NCI-H2196 (cell line): Measurements from ENCODE around the gene GCNT3.

Experiments used
- DNase-seq: peaks from one replicate; lab custom pipeline; 2025; ENCODE audit not compliant: unreplicated experiment; lab: John Stamatoyannopoulos, UW

GCNT3 gene, protein sequence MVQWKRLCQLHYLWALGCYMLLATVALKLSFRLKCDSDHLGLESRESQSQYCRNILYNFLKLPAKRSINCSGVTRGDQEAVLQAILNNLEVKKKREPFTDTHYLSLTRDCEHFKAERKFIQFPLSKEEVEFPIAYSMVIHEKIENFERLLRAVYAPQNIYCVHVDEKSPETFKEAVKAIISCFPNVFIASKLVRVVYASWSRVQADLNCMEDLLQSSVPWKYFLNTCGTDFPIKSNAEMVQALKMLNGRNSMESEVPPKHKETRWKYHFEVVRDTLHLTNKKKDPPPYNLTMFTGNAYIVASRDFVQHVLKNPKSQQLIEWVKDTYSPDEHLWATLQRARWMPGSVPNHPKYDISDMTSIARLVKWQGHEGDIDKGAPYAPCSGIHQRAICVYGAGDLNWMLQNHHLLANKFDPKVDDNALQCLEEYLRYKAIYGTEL

DNA sequence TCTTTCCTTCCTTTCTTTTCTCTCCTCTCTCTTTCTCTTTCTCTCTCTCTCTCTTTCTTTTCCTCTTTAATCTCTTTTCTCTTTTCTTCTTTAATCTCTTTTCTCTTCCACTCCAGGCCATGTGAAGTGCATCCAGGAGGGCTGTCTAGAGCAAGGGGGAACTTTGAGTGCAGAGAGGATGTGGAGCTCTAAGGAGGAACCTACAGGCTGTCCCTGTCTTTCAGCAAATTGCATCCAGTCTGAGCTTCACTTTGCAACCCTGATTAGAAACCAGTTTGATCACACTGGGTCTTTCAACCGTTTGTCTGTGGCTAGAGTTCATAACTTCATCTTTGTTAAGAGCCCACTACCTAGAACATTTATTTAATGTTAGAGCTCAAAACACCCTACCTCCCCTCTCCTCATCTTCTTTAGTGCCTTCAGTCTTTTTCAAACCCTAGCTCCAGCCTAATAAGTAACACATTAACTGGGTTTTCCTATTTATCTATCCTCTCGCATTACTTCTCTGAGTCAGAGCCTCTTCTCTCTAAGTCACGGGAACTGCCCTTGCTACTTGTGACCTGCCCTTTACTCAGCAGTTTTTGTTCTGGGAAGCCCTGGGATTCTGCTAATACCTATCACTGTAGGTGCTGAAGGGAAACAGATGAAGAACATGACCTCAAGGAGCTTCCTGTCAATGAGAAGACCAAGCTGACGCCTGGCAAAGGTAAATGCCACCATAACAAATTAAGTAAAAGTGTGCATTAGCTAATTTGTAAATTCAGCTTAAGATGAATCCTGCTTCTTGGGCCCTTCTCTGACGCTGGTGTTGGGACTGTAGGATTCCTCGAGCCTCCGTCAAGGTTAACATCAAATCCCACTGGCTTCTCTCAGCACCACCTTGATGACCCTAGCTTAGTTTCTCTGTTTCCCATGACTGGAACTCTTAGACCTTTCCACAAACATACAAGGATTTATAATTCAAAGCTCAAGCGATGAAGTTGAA, at the start of gene GCNT3:
TSS of gene GCNT3 (plus strand) at position 508 of the 985 bp plus-strand sequence. CDS start 6,456 bp downstream, outside the sequence.
- DNase-seq = no peak

DNA sequence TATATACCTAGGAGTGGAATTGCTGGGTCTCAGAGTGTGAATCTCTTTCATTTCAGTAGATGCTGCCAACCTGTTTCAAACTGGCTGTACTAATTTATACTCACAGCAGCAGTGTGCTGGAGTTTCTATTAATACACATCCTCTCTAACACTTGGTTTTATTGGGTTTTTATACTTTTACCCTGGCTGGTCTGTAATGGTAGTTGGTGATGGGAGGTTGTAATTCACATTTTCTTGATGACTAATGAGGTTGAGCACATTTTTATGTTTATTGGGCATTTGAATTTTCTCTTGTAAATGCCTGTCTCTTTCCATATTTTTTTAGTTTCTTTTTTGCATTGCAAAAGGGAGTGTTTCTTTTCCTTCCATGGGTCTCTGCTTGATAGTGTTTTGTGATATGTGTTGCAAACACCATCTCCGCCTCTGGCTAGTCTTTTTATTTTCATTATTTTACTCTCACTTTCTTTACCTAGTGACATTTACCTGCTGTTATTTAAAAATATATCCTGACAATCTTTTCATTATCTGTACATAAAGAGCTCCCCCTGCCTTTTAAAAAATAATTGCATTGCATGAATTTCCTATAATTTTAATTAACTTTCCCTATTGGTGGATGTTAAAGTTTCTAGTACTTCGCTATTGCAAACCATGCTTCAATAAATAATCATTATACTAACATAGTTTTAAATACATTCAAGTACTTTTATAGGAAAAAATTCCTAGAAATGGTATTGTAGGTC, 49.0 kb upstream of the GCNT3 start:
- no peak for DNase-seq

DNA sequence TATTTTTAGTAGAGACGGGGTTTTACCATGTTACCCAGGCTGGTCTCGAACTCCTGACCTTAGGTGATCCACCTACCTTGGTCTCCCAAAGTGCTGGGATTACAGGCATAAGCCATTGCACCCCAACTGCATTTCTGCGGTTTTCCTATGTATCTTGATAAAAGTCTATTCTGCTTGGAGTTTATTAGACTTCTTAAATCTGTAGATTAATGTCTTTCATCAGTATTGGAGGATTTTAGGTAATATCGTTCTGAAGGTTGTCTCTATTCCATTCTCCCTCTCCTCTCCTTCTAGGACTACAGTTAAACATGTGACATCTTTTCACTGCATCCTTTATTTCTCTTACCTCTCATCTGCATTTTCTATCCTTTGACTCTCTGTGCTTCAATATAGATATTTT, 46.3 kb upstream of the GCNT3 start:
- DNase-seq = no peak

DNA sequence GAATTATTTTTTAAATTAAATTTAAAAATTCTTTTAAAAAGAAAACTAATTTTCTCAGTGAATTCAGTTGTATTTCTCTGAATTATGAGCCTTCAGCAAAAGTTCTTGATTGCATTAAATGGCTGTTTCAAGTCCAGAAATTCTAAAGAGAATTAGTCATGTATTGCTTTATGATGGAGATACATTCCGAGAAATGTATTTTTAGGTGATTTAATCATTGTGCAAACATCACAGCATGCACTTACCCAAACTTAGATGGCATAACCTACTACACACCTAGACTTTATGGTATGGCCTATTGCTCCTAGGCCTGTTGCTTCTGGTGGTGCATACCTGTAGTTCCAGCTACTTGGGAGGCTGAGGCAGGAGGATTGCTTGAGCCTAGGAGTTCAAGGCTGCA, 44.3 kb upstream of the GCNT3 start:
- DNase-seq = no peak

DNA sequence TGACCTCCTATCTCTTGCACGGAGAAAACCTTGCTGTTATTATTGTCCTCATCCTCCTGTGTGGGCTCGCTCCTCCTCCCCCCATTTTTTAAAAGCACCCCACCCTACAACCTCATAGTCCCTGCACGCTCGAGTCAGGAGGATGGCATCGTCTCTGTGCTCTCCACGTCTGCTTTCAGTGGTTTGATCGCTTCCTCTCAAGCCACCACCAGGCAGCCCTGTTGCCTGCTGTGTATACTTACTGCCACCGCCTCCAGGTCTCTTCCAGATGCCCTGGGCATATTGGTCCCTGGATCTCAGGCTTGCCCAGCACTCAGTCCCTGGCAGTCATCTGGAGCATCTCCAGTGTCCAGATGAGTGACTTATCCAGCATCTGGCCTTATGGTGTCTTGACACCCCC, 42.1 kb upstream of the GCNT3 start:
- DNase-seq = no peak

DNA sequence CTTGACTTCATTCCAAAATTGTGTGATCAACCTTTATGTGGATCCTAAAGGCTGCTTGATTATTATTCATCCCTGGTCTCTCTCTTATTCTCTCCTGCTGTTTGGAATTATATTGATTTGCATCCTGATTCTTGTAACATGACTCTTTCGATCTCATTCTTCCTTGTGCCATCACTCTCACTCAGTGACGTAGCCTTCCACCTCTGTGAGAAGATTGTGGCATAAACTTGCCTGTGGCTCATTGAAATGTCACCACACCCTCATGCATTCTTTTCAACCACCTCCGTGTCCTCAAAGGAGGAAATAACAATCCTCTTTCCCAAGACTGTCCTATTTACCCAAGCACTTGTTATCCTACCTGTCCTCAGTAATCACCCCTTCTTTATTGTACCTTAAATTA, 41.3 kb upstream of the GCNT3 start:
- DNase-seq = no peak

DNA sequence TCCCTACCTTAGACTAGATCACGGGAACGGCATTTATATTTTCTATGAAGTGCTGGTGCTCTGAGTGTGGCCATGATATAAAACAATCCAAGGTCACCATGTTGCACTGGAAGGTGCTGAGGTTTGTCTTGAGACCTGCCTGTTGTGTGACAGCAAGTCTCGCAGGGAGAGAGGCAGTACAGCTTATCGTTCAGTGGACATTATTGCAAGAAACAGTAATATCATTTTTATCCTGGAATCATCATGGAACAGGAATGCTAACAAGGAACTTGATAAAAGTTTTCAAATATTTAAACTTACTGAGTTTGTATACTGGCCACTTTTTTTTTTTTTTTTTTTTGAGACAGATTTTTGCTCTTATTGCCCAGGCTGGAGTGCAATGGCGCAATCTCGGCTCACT, 40.0 kb upstream of the GCNT3 start:
- no peak for DNase-seq

DNA sequence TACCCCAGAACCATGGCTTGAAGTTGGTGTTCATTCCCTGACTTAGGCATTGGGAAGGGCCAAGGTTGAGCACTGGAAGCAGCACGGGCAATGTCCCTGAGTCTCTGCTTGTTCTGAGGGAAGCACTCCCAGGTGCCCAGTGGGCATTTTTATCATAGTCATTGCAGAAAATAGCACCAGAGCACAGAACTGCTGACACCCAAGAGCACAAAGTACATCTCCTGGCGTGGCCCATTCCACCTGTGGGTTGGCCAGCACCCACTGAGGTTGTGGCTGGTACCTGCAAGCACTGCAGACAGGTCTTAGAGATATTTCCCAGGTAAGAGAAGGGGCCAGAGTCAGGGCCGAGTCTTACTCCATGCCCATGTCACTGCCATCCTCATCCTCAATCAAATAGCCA, 28.5 kb upstream of the GCNT3 start:
- no peak for DNase-seq

DNA sequence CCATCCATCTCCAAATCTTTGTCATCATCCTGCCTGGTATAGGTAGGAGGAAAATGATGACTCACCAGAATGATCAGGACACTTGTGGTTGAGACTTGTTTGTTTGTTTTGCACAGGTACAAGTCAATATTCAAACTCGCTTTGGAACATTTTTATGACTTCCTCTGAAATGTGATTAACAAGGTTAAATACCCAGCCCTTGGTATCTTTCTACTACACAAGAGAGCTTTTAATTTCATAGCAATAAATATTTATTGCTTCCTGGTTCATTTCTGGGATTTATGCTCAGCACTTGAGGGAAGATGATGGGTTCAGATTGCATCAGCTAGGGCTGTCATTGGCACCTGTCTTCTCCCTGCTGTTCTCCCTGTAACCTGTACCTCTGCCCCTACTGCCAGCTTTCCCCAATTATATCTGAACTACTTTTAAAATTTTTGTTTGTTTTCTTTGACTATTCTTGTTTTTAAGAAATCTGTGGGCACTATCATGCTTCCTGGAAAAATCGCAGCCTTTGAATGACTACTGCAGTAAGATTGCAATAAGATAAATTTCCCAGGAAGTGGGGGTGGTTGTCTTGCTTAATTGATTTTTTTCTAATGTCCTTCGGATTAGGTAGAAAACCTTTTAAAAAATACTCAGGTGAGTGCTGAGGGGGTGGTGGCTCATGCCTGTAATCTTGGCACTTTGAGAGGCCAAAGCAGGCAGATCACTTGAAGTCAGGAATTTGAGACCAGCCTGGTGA, 24.3 kb upstream of the GCNT3 start:
- peak; percentile 57 for DNase-seq

DNA sequence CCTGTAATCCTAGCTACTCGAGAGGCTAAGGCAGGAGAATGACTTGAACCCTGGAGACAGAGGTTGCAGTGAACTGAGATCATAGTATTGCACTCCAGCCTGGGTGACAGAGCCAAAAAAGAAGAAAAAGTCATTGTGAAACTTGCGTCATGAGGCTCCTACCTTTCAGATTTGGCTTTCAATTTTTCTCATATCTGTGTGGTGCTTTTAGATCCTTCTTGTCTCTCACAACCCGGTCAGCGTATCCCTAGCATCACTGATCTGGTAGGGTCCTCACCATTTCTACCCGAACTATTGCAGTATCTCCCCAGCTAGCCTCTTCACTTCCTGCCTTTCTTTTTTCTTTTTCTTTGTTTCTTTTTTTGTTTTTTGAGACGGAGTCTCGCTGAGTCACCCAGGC, 21.6 kb upstream of the GCNT3 start:
- DNase-seq = no peak

DNA sequence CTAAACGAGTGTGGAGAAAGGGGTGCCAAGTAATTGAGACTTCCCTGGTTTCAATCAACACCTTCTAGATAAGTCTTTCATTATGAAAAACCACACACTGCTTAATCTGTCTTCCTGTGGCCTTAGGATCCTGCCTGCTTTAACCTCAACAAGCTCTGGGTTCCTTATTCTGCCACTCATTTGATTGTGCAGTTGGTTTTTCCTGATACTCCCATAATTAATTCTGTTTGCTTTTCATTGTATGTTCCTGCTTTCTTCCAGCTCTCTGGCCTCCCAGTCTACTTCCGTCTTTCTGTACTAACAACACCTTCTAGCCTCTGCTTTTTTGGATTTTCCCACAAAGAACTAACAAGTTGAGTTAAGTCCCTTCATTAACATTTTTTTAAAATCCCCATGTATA, 20.2 kb upstream of the GCNT3 start:
- no peak for DNase-seq

DNA sequence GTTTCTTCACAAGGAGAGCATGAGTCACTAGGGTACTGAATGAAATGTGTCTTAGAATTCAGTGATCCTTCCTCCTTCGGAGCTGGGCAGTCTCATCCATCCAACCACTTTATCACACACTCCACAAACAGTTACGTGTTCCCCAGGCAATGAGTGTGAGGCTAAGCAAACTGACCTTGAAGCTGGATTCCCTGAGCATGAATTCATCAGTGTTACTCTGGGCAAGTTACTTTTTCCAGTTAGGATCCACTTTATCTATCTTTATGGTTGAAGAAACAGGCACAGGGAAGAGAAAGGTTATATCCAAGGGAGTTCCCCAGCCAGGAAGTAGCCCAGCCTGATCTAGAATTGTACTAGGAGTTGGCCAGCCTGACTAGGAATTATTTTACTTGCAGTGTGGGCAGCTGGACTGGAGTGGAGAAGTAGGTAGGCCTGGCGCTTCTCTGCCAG, 17.1 kb upstream of the GCNT3 start:
- no peak for DNase-seq

DNA sequence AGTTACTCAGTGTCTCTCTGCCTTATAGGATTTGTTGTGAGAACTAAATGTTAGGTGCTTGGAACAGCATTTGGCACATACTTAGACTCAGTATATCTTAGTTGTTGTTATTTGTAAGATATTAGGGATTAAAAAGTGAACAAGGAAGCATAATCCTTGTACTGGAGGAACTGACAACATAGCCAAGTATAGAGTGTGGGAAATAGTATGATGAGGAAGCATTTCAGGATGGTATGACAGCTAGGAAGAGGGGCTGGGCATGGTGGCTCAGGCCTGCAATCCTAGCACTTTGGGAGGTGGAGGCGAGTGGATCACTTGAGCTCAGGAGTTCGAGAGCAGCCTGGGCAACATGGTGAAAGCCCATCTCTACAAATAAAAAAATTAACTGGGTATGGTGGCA, 16.6 kb upstream of the GCNT3 start:
- DNase-seq = no peak

DNA sequence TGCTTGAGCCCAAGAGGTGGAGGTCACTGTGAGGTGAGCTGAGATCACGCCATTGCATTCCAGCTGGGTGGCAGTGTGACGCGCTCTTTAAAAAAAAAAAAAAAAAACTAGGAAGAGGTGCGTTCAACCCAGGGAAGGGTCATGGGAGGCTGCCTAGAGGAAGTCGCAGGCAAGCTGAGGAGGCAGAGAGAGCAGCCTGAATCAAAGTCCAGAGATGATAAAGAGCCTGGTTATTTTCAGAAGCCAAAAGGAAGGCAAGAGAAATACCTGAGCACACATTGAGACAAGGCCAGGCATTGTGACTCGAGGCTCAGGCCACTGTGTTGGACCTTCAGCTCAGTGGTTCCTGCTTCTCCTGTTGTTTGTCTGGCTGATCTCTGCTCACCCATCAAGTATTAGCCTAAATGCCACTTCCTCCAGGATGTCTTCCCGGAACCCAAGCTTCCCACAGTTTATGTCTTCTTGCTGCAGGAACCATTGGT, 16.1 kb upstream of the GCNT3 start:
- no peak for DNase-seq

DNA sequence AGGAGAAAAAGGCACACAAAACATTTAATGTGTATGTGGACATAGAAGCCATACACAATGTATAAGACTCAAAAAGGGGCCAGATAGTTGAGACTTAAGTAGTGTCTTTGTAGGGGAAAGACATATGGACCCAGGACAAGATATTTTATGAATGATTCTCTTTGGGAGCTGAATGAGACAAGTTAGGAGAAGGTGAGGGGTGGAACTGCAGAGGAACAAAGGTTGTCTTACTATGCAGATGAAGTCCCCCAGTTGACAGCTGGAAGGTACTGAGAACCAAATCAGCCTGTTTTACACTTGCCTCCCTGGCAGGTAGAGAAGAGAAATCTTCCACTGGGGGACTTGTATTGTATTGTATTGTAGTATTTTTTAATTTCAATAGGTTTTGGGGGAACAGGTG, 14.9 kb upstream of the GCNT3 start:
- no peak for DNase-seq

DNA sequence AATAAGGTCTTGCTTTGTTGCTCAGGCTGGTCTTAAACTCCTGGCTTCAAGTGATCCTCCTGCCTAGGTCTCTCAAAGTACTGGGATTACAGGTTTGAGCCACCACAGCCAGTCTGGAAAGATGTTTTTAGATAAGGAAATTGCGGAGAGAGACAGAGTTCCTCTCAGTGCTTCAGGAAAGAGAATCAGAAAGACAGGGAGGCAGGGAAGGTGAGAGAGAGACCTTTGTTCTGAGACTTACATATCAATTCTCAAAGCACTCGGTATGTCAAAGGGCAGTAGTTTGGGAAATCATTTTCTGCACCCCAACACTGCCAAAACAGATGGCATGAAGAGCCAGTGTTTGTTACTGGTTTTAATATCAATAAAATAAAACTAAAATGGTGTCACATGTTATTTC, 13.1 kb upstream of the GCNT3 start:
- DNase-seq = no peak

DNA sequence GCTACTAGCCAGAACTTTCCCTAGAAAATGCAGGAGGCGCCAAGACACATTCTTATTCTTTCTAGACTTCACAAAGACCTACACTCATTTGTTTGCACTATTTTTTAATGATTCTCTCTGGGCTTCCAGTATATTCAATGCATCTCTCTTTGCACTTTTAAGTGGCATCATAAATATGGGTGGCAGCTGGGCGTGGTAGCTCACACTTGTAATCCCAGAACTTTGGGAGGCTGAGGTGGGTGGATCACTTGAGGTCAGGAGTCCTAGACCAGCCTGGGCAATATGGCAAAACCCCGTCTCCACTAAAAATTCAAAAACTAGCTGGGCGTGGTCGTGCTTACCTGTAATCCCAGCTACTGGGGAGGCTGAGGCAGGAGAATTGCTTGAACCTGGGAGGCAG, 5.6 kb upstream of the GCNT3 start:
- no peak for DNase-seq

DNA sequence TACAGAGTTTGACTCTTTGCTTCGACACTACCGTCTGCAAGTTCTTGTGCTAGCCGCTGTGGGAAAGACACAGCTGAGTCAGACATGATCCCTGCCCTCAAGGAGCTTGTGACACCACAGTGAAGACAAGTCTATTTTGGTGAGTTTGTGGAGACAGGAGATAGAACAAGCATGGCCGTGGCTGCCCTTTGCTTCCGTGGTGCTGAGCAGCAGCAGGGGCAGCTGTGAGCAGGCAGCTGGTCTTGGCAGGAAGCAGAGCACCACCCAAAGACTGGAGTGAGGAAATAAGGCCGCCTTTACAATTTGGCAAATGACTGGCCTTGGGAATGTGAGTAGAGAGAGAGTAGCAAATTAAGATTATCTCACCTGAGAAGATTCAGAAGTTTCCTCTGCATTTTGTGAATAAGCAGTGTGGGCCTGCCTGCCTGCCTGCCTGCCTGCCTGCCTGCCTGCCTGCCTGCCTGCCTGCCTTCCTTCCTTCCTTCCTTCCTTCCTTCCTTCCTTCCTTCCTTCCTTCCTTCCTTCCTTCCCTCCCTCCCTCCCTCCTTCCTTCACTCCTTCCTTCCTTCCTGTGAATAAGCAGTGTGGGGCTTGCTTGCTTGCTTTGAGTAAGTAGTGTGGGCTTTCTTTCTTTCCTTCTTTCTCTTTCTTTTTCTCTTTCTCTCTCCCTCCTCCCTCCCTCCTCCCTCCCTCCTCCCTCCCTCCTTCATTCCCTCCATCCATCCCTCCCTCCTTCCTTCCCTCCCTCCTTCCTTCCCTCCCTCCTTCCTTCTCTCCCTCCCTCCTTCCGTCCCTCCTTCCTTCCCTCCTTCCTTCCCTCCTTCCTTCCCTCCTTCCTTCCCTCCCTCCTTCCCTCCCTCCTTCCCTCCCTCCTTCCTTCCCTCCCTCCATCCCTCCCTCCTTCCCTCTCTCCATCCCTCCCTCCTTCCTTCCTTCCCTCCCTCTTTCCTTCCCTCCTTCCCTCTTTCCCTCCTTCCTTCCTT, 1.6 kb upstream of the GCNT3 start:
- DNase-seq = no peak

DNA sequence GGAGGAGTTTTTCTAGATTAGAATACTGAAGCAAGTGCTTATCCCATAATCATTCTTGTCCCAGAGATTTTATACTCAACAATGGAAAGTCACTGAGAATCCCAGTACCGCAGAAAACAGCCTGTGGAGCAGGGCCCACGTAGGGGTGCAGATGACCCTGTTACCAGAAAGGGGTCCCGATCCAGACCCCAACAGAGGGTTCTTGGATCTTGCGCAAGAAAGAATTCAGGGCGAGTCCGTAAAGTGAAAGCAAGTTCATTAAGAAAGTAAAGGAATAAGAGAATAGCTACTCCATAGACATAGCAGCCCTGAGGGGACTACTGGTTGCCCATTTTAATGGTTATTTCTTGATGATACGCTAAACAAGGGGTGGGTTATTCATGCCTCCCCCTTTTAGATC, 2.6 kb downstream of the GCNT3 start:
- DNase-seq = no peak
